HepG2 (cell line): ENCODE data around the gene RABGAP1L. TPM values are rescaled to one million over a fixed set of nuclear protein-coding genes. Genes with fewer than 3 reads are reported as not detected.
A peak's percentile ranks its signal among the peaks of the same experiment; 100 is the strongest.

Experiments used
- CCAR2 ChIP-seq: fragments of 200-400 bp; formaldehyde crosslinking; optimal IDR thresholded peaks from 2 replicates; pipeline ENCODE3; 2018; ENCODE audit warnings: low read depth, mild to moderate bottlenecking, low read length, moderate library complexity
- EHMT2 ChIP-seq: fragments of 200-600 bp; sonication (generic); IDR thresholded peaks from 2 replicates; pipeline ENCODE4 v1.7.0; 2017; ENCODE audit warnings: antibody characterized with exemption, low read depth, low read length, borderline replicate concordance
- FLYWCH1 ChIP-seq: sonication (generic); formaldehyde crosslinking; IDR thresholded peaks from 2 replicates; pipeline ENCODE4 v1.8.1; 2023; ENCODE audit warnings: mild to moderate bottlenecking, missing genetic modification reagents
- HOXA5 ChIP-seq: sonication (generic); formaldehyde crosslinking; IDR thresholded peaks from 2 replicates; pipeline ENCODE4 v1.4.0; 2020; ENCODE audit warnings: missing genetic modification reagents
- ISL2 ChIP-seq: sonication (generic); formaldehyde crosslinking; IDR thresholded peaks from 2 replicates; pipeline ENCODE4 v1.5.0; 2020; ENCODE audit warnings: missing genetic modification reagents
- MAZ ChIP-seq, 2 experiments: sonication (generic) in 1 of 2; formaldehyde crosslinking in 1 of 2; IDR thresholded peaks; 2 replicates each; pipeline versions ENCODE4 v1.5.0 to v1.6.1; 2012 to 2020; ENCODE audit warnings: low read depth in 2 of 2, mild to moderate bottlenecking in 2 of 2, borderline replicate concordance in 1 of 2, improper control_type of control experiment in 1 of 2, low read length in 1 of 2, missing genetic modification reagents in 1 of 2, moderate library complexity in 1 of 2
- NR2C2 ChIP-seq: sonication (generic); formaldehyde crosslinking; IDR thresholded peaks from 2 replicates; pipeline ENCODE4 v1.4.0; 2020; ENCODE audit warnings: missing genetic modification reagents, mild to moderate bottlenecking, moderate library complexity, borderline replicate concordance
- NR2F1 ChIP-seq, 2 experiments: fragments of 450-650 bp in 1 of 2; formaldehyde crosslinking in 1 of 2; IDR thresholded peaks; 2 replicates each; pipeline versions ENCODE4 v1.5.0 to v1.6.1; 2016 to 2020; ENCODE audit warnings: mild to moderate bottlenecking in 1 of 2, missing compliant biosample characterization in 1 of 2, missing genetic modification reagents in 1 of 2, moderate library complexity in 1 of 2
- NR2F2 ChIP-seq: IDR thresholded peaks from 2 replicates; pipeline ENCODE4 v1.6.1; 2012; ENCODE audit warnings: low read depth, inconsistent platforms, borderline replicate concordance
- PHB2 ChIP-seq: fragments of 450-650 bp; IDR thresholded peaks from 2 replicates; pipeline ENCODE4 v1.6.1; 2018; ENCODE audit not compliant: partially characterized antibody
- RXRB ChIP-seq: IDR thresholded peaks from 2 replicates; pipeline ENCODE4 v1.6.1; 2016; ENCODE audit warnings: borderline replicate concordance, missing genetic modification reagents, missing compliant biosample characterization
- SIX1 ChIP-seq: sonication (generic); formaldehyde crosslinking; IDR thresholded peaks from 2 replicates; pipeline ENCODE4 v1.4.0; 2020; ENCODE audit warnings: missing genetic modification reagents, borderline replicate concordance
- TCF7 ChIP-seq: sonication (generic); IDR thresholded peaks from 2 replicates; pipeline ENCODE4 v1.6.1; 2016; ENCODE audit warnings: antibody characterized with exemption, low read depth
- TOE1 ChIP-seq: sonication (generic); formaldehyde crosslinking; IDR thresholded peaks from 2 replicates; pipeline ENCODE4 v1.4.0; 2020; ENCODE audit warnings: mild to moderate bottlenecking, missing genetic modification reagents
- ZNF703 ChIP-seq: sonication (generic); formaldehyde crosslinking; IDR thresholded peaks from 2 replicates; pipeline ENCODE4 v1.5.1; 2020; ENCODE audit warnings: missing genetic modification reagents, mild to moderate bottlenecking, moderate library complexity, borderline replicate concordance
- polyA plus RNA-seq, 8 experiments: library from polyadenylated mRNA; depleted of rRNA in 3 of 8; stranded (reverse) in 7 of 8; unstranded in 1 of 8; fragments of >200 nt; fragmentation: Illumina TruSeq in 4 of 8; extraction: Trizol in 4 of 8; gene quantifications; 2 replicates each; pipeline versions ENCODE4 v1.2.1 to v1.2.3, GENCODE V29; 2011 to 2016; ENCODE audit warnings: low read depth in 4 of 8, missing spikeins in 1 of 8, mixed read lengths in 1 of 8; ENCODE audit not compliant: insufficient read depth in 1 of 8
- total RNA-seq, 5 experiments: library from RNA; depleted of rRNA; stranded (reverse); fragments of >200 nt; fragmentation: Illumina TruSeq; extraction: Trizol; gene quantifications; 2 replicates each; pipeline ENCODE4 v1.2.3, GENCODE V29; 2016; ENCODE audit warnings: low read depth in 1 of 5
- TF ChIP-seq, protein P1 (sequence below): sonication (generic); formaldehyde crosslinking; IDR thresholded peaks from 2 replicates; pipeline ENCODE4 v1.8.0; 2022; ENCODE audit warnings: missing genetic modification reagents, mild to moderate bottlenecking, moderate library complexity, borderline replicate concordance
- TF ChIP-seq, protein P2 (sequence below): sonication (generic); formaldehyde crosslinking; IDR thresholded peaks from 2 replicates; pipeline ENCODE4 v1.4.0; 2020; ENCODE audit warnings: missing genetic modification reagents
- TF ChIP-seq, protein P3 (sequence below): sonication (generic); formaldehyde crosslinking; IDR thresholded peaks from 2 replicates; pipeline ENCODE4 v1.5.0; 2020; ENCODE audit warnings: missing genetic modification reagents
- TF ChIP-seq, protein P4 (sequence below): IDR thresholded peaks from 2 replicates; pipeline ENCODE4 v1.6.1; 2016
- TF ChIP-seq, protein P5 (sequence below): sonication (generic); formaldehyde crosslinking; IDR thresholded peaks from 2 replicates; pipeline ENCODE4 v1.4.0; 2020; ENCODE audit warnings: mild to moderate bottlenecking, missing genetic modification reagents, borderline replicate concordance

RABGAP1L gene
- total and polyA plus RNA-seq, 2 of the 13 experiments (the other 11 are each of a cell fraction or from before 2014, with no cell fraction given) = 7.9 to 22.6 TPM

DNA sequence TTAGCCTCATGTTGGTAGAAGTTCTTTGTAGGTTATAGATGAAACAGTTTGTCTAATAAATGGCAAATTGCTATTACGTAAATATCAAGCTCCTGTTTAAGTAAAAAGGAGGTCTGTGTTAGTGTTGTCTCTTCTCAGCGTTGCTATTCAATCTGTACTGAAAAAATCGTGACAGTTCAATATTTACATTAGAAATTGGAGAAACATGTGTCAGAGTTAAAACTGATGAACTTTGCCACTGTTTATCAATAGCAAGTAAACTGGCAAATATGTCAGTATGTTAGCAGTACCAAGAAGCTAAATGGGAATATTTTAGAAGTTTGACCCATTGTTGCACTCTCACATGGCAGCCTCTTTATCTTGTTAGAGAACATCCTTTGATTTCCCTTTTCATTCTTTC, 506.9 kb downstream of the RABGAP1L start (continued):
- TF ChIP-seq, protein P1, sequence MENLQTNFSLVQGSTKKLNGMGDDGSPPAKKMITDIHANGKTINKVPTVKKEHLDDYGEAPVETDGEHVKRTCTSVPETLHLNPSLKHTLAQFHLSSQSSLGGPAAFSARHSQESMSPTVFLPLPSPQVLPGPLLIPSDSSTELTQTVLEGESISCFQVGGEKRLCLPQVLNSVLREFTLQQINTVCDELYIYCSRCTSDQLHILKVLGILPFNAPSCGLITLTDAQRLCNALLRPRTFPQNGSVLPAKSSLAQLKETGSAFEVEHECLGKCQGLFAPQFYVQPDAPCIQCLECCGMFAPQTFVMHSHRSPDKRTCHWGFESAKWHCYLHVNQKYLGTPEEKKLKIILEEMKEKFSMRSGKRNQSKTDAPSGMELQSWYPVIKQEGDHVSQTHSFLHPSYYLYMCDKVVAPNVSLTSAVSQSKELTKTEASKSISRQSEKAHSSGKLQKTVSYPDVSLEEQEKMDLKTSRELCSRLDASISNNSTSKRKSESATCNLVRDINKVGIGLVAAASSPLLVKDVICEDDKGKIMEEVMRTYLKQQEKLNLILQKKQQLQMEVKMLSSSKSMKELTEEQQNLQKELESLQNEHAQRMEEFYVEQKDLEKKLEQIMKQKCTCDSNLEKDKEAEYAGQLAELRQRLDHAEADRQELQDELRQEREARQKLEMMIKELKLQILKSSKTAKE = no peak; the same call in 1 of the 2 replicates
- TF ChIP-seq MAZ (IDR thresholded peaks at IDR 0.05; ENCODE audit: borderline replicate concordance, low read depth, low read length) = no peak
- TF ChIP-seq MAZ (CRISPR knock-in tag; IDR thresholded peaks at IDR 0.05; ENCODE audit: low read depth) = no peak
- TF ChIP-seq CCAR2 = no peak
- peak; percentile 90 for TF ChIP-seq SIX1 (CRISPR knock-in tag)
- TF ChIP-seq, protein P2, sequence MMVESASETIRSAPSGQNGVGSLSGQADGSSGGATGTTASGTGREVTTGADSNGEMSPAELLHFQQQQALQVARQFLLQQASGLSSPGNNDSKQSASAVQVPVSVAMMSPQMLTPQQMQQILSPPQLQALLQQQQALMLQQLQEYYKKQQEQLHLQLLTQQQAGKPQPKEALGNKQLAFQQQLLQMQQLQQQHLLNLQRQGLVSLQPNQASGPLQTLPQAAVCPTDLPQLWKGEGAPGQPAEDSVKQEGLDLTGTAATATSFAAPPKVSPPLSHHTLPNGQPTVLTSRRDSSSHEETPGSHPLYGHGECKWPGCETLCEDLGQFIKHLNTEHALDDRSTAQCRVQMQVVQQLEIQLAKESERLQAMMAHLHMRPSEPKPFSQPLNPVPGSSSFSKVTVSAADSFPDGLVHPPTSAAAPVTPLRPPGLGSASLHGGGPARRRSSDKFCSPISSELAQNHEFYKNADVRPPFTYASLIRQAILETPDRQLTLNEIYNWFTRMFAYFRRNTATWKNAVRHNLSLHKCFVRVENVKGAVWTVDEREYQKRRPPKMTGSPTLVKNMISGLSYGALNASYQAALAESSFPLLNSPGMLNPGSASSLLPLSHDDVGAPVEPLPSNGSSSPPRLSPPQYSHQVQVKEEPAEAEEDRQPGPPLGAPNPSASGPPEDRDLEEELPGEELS (CRISPR knock-in tag) = peak; percentile 96
- TF ChIP-seq NR2C2 (CRISPR knock-in tag) = 0 out of 2 replicates have a peak, but pooled peaks have one; percentile 35
- peak in 1 of 2 experiments; percentile 72; a peak in 2 of 4 replicates for TF ChIP-seq NR2F1 (CRISPR knock-in tag; IDR thresholded peaks at IDR 0.05)
- TF ChIP-seq, protein P3, sequence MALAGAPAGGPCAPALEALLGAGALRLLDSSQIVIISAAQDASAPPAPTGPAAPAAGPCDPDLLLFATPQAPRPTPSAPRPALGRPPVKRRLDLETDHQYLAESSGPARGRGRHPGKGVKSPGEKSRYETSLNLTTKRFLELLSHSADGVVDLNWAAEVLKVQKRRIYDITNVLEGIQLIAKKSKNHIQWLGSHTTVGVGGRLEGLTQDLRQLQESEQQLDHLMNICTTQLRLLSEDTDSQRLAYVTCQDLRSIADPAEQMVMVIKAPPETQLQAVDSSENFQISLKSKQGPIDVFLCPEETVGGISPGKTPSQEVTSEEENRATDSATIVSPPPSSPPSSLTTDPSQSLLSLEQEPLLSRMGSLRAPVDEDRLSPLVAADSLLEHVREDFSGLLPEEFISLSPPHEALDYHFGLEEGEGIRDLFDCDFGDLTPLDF (CRISPR knock-in tag) = no peak
- TF ChIP-seq TOE1 = 0 out of 2 replicates have a peak, but pooled peaks have one; percentile 20
- TF ChIP-seq, protein P4, sequence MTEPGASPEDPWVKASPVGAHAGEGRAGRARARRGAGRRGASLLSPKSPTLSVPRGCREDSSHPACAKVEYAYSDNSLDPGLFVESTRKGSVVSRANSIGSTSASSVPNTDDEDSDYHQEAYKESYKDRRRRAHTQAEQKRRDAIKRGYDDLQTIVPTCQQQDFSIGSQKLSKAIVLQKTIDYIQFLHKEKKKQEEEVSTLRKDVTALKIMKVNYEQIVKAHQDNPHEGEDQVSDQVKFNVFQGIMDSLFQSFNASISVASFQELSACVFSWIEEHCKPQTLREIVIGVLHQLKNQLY (CRISPR knock-in tag) = peak; percentile 62
- no peak for TF ChIP-seq PHB2
- TF ChIP-seq, protein P5, sequence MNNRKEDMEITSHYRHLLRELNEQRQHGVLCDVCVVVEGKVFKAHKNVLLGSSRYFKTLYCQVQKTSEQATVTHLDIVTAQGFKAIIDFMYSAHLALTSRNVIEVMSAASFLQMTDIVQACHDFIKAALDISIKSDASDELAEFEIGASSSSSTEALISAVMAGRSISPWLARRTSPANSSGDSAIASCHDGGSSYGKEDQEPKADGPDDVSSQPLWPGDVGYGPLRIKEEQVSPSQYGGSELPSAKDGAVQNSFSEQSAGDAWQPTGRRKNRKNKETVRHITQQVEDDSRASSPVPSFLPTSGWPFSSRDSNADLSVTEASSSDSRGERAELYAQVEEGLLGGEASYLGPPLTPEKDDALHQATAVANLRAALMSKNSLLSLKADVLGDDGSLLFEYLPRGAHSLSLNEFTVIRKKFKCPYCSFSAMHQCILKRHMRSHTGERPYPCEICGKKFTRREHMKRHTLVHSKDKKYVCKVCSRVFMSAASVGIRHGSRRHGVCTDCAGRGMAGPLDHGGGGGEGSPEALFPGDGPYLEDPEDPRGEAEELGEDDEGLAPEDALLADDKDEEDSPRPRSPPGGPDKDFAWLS (CRISPR knock-in tag) = no peak
- TF ChIP-seq TCF7 = peak; percentile 77
- no peak for TF ChIP-seq FLYWCH1 (CRISPR knock-in tag)
- TF ChIP-seq ZNF703 = no peak
- peak; percentile 95 for TF ChIP-seq RXRB (CRISPR knock-in tag)
- TF ChIP-seq HOXA5 = no peak
- peak; percentile 44; the same call in 1 of the 2 replicates for TF ChIP-seq EHMT2
- peak; percentile 81 for TF ChIP-seq NR2F2
- TF ChIP-seq ISL2 = peak; percentile 91
